Upper lobe of right lung (tissue), 1 donor: ENCODE measurements around the gene SRSF3. TPM values are rescaled to one million over a fixed set of nuclear protein-coding genes. Genes with fewer than 3 reads are reported as not detected.
A peak's percentile ranks its signal among the peaks of the same experiment; 100 is the strongest.
"Not testable (repeated sequence)": the region's sequence is repeated elsewhere in the genome, so short reads cannot be mapped to it uniquely, and the experiment has no call there.

ENCODE experiments used
- ATAC-seq: fragments of 200-7000 bp; cut with Tn5 transposase; one replicate; pipeline ENCODE4 v1.9.1; 2020; ENCODE audit warnings: mild to moderate bottlenecking, moderate library complexity
- DNase-seq: peaks from one replicate; pipeline ENCODE4 v3.0.0-alpha.2; 2020
- H3K27ac ChIP-seq: fragments of 200-600 bp; one replicate; pipeline ENCODE4 v1.8.0; 2022
- H3K27me3 ChIP-seq: fragments of 200-600 bp; one replicate; pipeline ENCODE4 v1.8.0; 2022; ENCODE audit warnings: mild to moderate bottlenecking
- H3K36me3 ChIP-seq: fragments of 200-600 bp; one replicate; pipeline ENCODE4 v1.8.0; 2022
- H3K4me1 ChIP-seq: fragments of 200-600 bp; one replicate; pipeline ENCODE4 v1.8.0; 2022
- H3K4me3 ChIP-seq: fragments of 200-600 bp; one replicate; pipeline ENCODE4 v1.8.0; 2022; ENCODE audit warnings: mild to moderate bottlenecking
- H3K9me3 ChIP-seq: fragments of 200-600 bp; one replicate; pipeline ENCODE4 v1.8.0; 2022
- CTCF ChIP-seq: fragments of 200-600 bp; IDR thresholded peaks from one replicate; pipeline ENCODE4 v1.8.0; 2022; ENCODE audit warnings: antibody characterized with exemption
- intact Hi-C: fragments of 100-400 bp; cut with DNase I; formaldehyde crosslinking; loops from one replicate; pipeline ENCODE4 v1.11.0; 2022
- total RNA-seq: library from RNA; stranded (reverse); fragmentation: NEBNext Ultra II Directional; extraction: Animal tissue kit (Norgen Biotek cat#: 25700); gene quantifications from one replicate; pipeline ENCODE4 v1.2.1, GENCODE V29; 2021
- donor health status: DM: no; HTN: yes; CAD: no; lungs with severe emphysema.

SRSF3 gene
- total RNA-seq, 1 donor from 2014 or later, result 169 TPM

DNA sequence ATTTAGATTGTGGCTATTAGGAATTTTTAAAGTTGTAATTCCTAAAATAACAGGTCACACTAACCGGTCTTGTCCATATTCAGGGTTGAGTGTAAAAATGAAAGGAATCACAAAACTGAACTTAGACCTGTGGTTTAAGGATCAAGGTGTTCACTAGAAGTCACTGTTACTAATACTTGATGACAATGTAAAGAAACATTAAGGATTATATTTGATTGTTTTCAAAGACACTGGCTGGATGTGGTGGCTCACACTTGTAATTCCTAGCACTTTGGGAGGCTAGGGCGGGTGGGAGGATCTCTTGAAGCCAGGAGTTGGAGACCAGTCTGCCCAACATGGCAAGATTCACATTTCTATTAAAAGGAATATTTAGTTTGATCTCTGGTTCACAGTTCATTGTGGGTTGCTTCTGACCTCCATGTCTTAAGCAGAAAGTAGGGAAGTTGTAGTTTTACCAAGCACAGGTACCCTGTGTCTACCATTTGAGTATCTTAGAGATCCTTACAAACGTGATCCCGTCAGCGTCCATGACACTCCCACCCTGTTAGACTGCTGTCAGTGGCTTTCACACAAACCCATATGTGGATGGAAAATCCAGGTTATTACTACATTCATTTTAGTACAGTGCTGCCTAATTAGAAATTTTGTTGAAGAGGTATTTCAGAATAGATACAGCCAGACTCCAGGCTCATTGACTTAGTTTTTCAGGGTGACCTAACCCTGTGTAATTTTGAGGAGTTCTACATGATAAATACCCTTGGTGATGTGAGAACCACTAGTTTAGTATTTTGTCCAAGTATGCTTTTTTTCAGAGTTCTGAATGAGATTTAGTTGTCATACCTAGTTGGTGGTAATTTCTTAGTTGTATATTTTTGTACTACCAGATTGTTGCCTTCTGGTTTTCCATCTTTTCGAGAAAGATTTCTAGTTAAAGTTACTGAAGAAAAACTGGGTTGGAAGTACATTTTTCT is 10.2 kb downstream of the SRSF3 start:
- Histone ChIP-seq H3K27me3 (no peaks in the 10 kb centered on the region), H3K27ac (no peak overlapping the region), H3K4me3 (no peak overlapping the region), H3K36me3 (peaks cover 100% of the 10 kb centered on the region), H3K4me1 (peaks cover 82% of the 10 kb centered on the region), H3K9me3 (no peaks in the 10 kb centered on the region)
- TF ChIP-seq CTCF, result no peak
- no peak for ATAC-seq
- intact Hi-C loops, result no loop called here
- no peak for DNase-seq

DNA sequence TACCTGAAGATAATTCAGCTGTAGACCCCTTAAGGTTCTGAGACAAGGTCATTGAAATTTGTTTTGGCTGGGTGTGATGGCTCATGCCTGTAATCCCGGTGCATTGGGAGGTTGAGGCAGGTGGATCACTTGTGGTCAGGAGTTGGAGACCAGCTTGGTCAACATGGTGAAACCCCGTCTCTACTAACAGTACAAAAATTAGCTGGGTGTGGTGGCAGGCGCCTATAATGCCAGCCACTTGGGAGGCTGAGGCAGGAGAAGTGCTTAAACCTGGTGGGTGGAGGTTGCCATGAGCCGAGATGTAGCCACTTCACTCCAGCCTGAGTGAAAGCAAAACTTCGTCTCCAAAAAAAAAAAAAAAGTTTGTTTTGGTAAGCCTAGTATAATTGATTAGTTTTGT is 11.0 kb downstream of the SRSF3 start:
- TF ChIP-seq CTCF, result no peak
- peaks cover 75% of the 10 kb centered on the region for H3K4me1 ChIP-seq
- ATAC-seq (no peak), DNase-seq (no peak)
- no peak overlapping the region for H3K4me3 ChIP-seq
- H3K36me3 ChIP-seq, result peaks cover 98% of the 10 kb centered on the region
- no peaks in the 10 kb centered on the region for H3K27me3 ChIP-seq
- H3K9me3 ChIP-seq, result no peaks in the 10 kb centered on the region
- no peak overlapping the region for H3K27ac ChIP-seq
- intact Hi-C loops, result no loop called here

DNA sequence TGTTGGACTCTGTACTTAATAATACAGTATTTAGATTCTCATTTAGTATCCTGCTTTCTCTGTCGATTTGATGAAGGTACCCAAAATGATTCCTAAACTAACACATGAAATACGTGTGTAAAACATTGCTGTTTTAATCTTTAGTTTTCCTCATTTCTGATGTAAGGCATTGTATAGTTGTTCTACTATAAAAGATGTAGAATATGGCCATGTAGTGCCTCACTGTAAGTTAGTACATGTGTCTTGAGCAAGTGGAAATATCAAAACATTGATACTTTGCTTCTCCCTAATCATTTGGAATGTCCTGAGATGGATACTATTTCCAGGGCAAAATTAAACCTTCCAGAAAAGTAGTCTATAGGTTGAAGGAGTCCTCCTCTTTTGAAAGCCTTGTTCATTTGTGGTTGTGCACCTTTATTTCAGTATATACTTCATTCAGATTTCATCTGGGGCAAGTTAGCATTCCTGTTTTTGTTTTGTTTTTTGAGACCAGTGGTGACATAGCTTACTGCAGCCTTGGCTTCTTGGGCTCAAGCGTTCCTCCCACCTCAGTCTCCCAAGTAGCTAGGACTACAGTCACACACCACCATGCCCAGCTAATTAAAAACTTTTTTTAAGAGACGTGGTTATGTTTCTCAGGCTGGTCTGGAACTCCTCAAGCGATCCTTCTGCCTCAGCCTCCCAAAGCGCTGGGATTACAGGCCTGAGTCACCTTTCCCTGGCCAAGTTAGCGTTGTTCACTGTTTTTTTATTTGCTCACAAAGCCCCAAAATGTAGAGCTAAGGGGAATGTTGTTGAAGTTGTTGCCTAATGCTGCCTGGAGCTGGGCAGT is 11.6 kb downstream of the SRSF3 start:
- intact Hi-C loops, result no loop called here
- no peaks in the 10 kb centered on the region for H3K9me3 ChIP-seq
- H3K4me3 ChIP-seq, result no peak overlapping the region
- H3K36me3 ChIP-seq, result peaks cover 98% of the 10 kb centered on the region
- H3K4me1 ChIP-seq, result peaks cover 68% of the 10 kb centered on the region
- DNase-seq (no peak), ATAC-seq (no peak)
- TF ChIP-seq CTCF, result no peak
- H3K27ac ChIP-seq, result no peak overlapping the region
- no peaks in the 10 kb centered on the region for H3K27me3 ChIP-seq

DNA sequence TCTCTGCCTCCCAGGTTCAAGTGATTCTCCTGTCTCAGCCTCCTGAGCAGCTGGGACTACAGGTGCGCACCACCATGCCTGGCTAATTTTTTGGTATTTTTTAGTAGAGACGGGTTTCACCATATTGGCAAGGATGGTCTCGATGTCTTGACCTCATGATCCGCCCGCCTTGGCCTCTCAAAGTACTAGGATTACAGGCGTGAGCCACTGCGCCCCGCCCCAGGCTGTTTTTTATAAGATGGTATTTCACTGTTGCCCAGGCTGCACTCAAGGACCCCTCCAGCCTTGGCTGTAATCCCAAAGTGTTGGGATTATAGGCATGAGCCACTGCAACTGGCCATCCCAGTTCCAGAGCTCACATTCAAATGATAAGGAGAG is 13.1 kb downstream of the SRSF3 start:
- H3K27ac ChIP-seq, H3K9me3 ChIP-seq, H3K4me3 ChIP-seq, intact Hi-C loops, H3K27me3 ChIP-seq, DNase-seq: not testable (repeated sequence)
- Histone ChIP-seq H3K36me3 (peaks cover 97% of the 10 kb centered on the region), H3K4me1 (peaks cover 53% of the 10 kb centered on the region)
- peak; percentile 53 for ATAC-seq

GRCh38 chr6:36607683-36608386 is 13.7 kb downstream of the SRSF3 start:
- intact Hi-C loops, result no loop called here
- Histone ChIP-seq H3K4me1 (peaks cover 48% of the 10 kb centered on the region), H3K27me3 (no peaks in the 10 kb centered on the region), H3K36me3 (peaks cover 97% of the 10 kb centered on the region), H3K9me3 (no peaks in the 10 kb centered on the region), H3K4me3 (no peak overlapping the region), H3K27ac (peak overlapping the region; percentile 34)
- TF ChIP-seq CTCF, result no peak
- no peak for ATAC-seq
- DNase-seq, result no peak
